Endodermal cell (in vitro differentiated cells): ENCODE results near the gene DNASE1L3. TPM values are rescaled to one million over a fixed set of nuclear protein-coding genes. Genes with fewer than 3 reads are reported as not detected.

ENCODE experiments used
- DNase-seq: peaks from one replicate; pipeline ENCODE4 v3.0.0-alpha.2; 2017
- H3K27ac ChIP-seq: 2 replicates; pipeline ENCODE4 v1.5.1; 2013; ENCODE audit warnings: mild to moderate bottlenecking, low read depth, low read length, moderate library complexity
- H3K27me3 ChIP-seq: 2 replicates; pipeline ENCODE4 v1.6.1; 2013; ENCODE audit warnings: mild to moderate bottlenecking, low read length, moderate library complexity; ENCODE audit not compliant: insufficient read depth, control insufficient read depth, poor library complexity, severe bottlenecking
- H3K36me3 ChIP-seq: 2 replicates; pipeline ENCODE4 v1.7.0; 2013; ENCODE audit warnings: mild to moderate bottlenecking, low read length, moderate library complexity; ENCODE audit not compliant: control insufficient read depth, insufficient read depth
- H3K4me1 ChIP-seq: one replicate; pipeline ENCODE4 v1.7.0; 2013; ENCODE audit warnings: low read length; ENCODE audit not compliant: control insufficient read depth, insufficient read depth
- H3K4me3 ChIP-seq: 2 replicates; pipeline ENCODE4 v1.5.1; 2013; ENCODE audit warnings: mild to moderate bottlenecking, low read length, moderate library complexity
- H3K9ac ChIP-seq: 2 replicates; pipeline ENCODE4 v1.6.1; 2013; ENCODE audit warnings: mild to moderate bottlenecking, low read length, moderate library complexity; ENCODE audit not compliant: poor library complexity, severe bottlenecking; ENCODE audit errors: extremely low read depth
- H3K9me3 ChIP-seq: 2 replicates; pipeline ENCODE4 v1.6.1; 2013; ENCODE audit warnings: mild to moderate bottlenecking, low read length, moderate library complexity; ENCODE audit not compliant: control insufficient read depth
- H3K27ac Mint-ChIP-seq: 2 replicates; pipeline ENCODE4 v1.8.0; 2020; ENCODE audit warnings: mixed read lengths
- H3K27me3 Mint-ChIP-seq: 2 replicates; pipeline ENCODE4 v1.8.0; 2021; ENCODE audit warnings: mild to moderate bottlenecking, mixed read lengths; ENCODE audit not compliant: insufficient read depth
- H3K36me3 Mint-ChIP-seq: 2 replicates; pipeline ENCODE4 v1.8.0; 2020; ENCODE audit warnings: low read depth, mixed read lengths
- H3K4me1 Mint-ChIP-seq: 2 replicates; pipeline ENCODE4 v1.8.0; 2020; ENCODE audit warnings: mixed read lengths
- H3K4me3 Mint-ChIP-seq: 2 replicates; pipeline ENCODE4 v1.8.0; 2020; ENCODE audit warnings: mild to moderate bottlenecking, moderate library complexity, mixed read lengths
- H3K9me3 Mint-ChIP-seq: 2 replicates; pipeline ENCODE4 v1.8.0; 2020; ENCODE audit warnings: mild to moderate bottlenecking, mixed read lengths
- WGBS, 2 experiments: methylation state at CpG; one replicate each; pipeline versions ENCODE4 v1.1.5 to v1.1.7; 2013; ENCODE audit warnings: missing lambda C conversion rate in 2 of 2, mixed read lengths in 1 of 2; ENCODE audit not compliant: insufficient coverage in 1 of 2, insufficient read length in 1 of 2; 5-methylcytosine and 5-hydroxymethylcytosine counted together
- total RNA-seq, 2 donors: library from RNA; stranded (reverse); fragmentation: NEBNext Ultra II Directional in 1 of 2; extraction: Animal tissue kit (Norgen Biotek cat#: 25700) in 1 of 2; gene quantifications; 2 replicates in 1 of 2; 3 replicates in 1 of 2; pipeline ENCODE4 v1.2.1, GENCODE V29; 2021
- TF ChIP-seq, protein P1 (sequence below): fragments of 200-600 bp; sonication (generic); conservative IDR thresholded peaks from 2 replicates; pipeline ENCODE4 v1.5.0; 2021; ENCODE audit warnings: antibody characterized with exemption, mild to moderate bottlenecking

Gene DNASE1L3
- total RNA-seq, 2 donors from 2014 or later, result not detected

DNA sequence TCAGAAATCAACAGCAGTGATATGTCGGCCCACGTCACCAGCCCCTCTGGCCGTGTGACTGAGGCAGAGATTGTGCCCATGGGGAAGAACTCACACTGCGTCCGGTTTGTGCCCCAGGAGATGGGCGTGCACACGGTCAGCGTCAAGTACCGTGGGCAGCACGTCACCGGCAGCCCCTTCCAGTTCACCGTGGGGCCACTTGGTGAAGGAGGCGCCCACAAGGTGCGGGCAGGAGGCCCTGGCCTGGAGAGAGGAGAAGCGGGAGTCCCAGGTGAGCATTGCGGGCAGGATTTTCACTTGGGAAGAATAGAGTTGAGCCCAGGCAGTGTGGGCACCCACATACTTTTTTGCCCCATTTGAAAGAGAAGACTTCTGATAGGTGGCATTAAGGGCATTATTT lies 57.4 kb downstream of the DNASE1L3 start:
- Histone ChIP-seq H3K9ac (no peak overlapping the region), H3K4me3 (no peak overlapping the region), H3K4me1 (no peaks in the 10 kb centered on the region), H3K27me3 (no peaks in the 10 kb centered on the region), H3K27ac (no peak overlapping the region), H3K36me3 (peaks cover 98% of the 10 kb centered on the region), H3K9me3 (no peaks in the 10 kb centered on the region)
- Mint-ChIP-seq H3K4me1 (no peaks in the 10 kb centered on the region), H3K4me3 (no peak overlapping the region), H3K9me3 (no peaks in the 10 kb centered on the region), H3K27ac (no peak overlapping the region), H3K36me3 (peaks cover 88% of the 10 kb centered on the region), H3K27me3 (no peaks in the 10 kb centered on the region)
- WGBS, 2 experiments, result 96 to 99% methylated on average over 9 to 16 of the region's 16 CpGs
- DNase-seq, result no peak
- TF ChIP-seq, protein P1, sequence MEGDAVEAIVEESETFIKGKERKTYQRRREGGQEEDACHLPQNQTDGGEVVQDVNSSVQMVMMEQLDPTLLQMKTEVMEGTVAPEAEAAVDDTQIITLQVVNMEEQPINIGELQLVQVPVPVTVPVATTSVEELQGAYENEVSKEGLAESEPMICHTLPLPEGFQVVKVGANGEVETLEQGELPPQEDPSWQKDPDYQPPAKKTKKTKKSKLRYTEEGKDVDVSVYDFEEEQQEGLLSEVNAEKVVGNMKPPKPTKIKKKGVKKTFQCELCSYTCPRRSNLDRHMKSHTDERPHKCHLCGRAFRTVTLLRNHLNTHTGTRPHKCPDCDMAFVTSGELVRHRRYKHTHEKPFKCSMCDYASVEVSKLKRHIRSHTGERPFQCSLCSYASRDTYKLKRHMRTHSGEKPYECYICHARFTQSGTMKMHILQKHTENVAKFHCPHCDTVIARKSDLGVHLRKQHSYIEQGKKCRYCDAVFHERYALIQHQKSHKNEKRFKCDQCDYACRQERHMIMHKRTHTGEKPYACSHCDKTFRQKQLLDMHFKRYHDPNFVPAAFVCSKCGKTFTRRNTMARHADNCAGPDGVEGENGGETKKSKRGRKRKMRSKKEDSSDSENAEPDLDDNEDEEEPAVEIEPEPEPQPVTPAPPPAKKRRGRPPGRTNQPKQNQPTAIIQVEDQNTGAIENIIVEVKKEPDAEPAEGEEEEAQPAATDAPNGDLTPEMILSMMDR, result no peak

DNA sequence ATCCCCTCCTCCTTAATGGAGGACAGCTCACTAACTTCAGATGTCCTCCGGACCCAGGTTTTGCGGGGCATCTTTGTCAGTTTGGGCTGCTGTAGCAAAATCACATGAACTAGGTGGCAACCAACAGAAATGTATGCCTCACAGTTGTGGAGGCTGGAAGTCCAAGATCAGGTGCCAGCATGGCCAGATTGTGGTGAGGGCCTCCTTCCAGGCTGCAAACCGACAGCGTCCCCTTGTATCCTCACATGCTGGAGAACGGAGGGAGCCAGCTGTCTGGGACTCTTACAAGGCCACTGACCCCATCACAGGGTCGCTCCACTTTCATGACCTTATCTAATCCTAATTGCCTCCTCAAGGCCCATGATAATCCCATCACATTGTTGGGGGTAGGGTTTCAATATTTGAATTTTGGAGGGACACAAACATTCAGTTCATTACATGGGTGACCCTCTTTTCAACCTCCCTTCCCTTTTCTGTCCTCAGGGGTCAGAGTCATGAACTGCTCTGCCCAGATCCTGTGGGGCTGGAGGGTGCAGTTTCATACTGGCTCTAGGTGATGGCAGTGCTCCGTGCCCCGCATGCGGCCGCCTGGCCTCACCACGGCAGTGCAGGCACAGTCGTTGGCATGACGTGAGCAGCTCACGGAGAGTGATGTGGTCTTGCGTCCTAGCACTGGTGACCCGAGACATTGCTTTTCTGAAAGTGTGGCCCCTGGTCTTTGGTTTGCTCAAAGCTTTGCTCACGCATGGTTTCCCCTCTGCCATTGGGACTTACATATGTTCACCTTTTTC lies 58.4 kb downstream of the DNASE1L3 start:
- Histone ChIP-seq H3K9me3 (no peaks in the 10 kb centered on the region), H3K9ac (no peak overlapping the region), H3K4me3 (no peak overlapping the region), H3K27me3 (no peaks in the 10 kb centered on the region), H3K4me1 (no peaks in the 10 kb centered on the region), H3K36me3 (peaks cover 98% of the 10 kb centered on the region), H3K27ac (no peak overlapping the region)
- no peak for DNase-seq
- Mint-ChIP-seq H3K4me1 (no peaks in the 10 kb centered on the region), H3K9me3 (no peaks in the 10 kb centered on the region), H3K27ac (no peak overlapping the region), H3K36me3 (peaks cover 88% of the 10 kb centered on the region), H3K4me3 (no peak overlapping the region), H3K27me3 (no peaks in the 10 kb centered on the region)
- TF ChIP-seq, protein P1, result no peak
- WGBS, 2 experiments, result 91 to 95% methylated on average over 17 of the region's 17 CpGs

DNA sequence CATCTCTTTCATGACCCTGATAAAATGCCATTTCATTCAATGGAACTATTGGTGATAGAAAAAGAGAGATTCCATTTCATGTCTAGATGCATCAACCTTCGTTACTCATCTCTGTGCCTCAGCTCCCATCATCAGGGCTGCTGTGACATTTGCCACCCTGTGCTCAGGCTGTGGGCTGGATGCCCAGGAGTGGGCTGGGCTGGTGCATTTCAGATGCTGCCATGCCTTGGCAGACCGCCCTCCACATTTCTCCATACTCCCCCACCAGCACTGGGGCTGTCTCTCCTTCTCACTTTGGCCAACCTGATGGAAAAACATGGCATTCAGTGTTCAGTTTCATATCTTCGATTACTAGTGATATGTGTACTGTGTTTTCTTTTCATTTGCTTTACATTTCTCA lies 59.1 kb downstream of the DNASE1L3 start:
- H3K36me3 ChIP-seq, result peaks cover 98% of the 10 kb centered on the region
- H3K27ac Mint-ChIP-seq, result no peak overlapping the region
- TF ChIP-seq, protein P1, result no peak
- H3K27me3 Mint-ChIP-seq, result no peaks in the 10 kb centered on the region
- H3K4me3 ChIP-seq, result no peak overlapping the region
- no peaks in the 10 kb centered on the region for H3K4me1 Mint-ChIP-seq
- no peak overlapping the region for H3K4me3 Mint-ChIP-seq
- no peak for DNase-seq
- no peaks in the 10 kb centered on the region for H3K4me1 ChIP-seq
- no peak overlapping the region for H3K27ac ChIP-seq
- 95% methylated on average over 3 of the region's 3 CpGs; no CpG with 5 or more reads in 1 of the 2 experiments for WGBS, 2 experiments
- no peaks in the 10 kb centered on the region for H3K9me3 Mint-ChIP-seq
- no peaks in the 10 kb centered on the region for H3K9me3 ChIP-seq
- H3K27me3 ChIP-seq, result no peaks in the 10 kb centered on the region
- H3K36me3 Mint-ChIP-seq, result peaks cover 90% of the 10 kb centered on the region
- no peak overlapping the region for H3K9ac ChIP-seq
